ENCODE data around the gene ATP6AP1.

ATP6AP1 gene

GRCh38 chrX:154397888-154398667, 30.4 kb upstream of the ATP6AP1 start, which contains the start of gene RPL10:
RPL10 (plus strand) TSS chrX:154398377; CDS start chrX:154398520, 143 bp downstream.
- H3K27ac ChIP-seq, result peak within 1 kb of the TSS; percentile 93
- no peak for TF ChIP-seq CTCF (IDR thresholded peaks at IDR 0.05)

- TF ChIP-seq ZFX (IDR thresholded peaks at IDR 0.05; ENCODE audit: borderline replicate concordance) (no peak), CTCF (IDR thresholded peaks at IDR 0.05) (peak; percentile 82)
- peak overlapping the region; percentile 93 for H3K27ac ChIP-seq
Measured at GRCh38 chrX:154398668-154399526, 29.6 kb upstream of the ATP6AP1 start.

GRCh38 chrX:154399527-154400368, 28.7 kb upstream of the ATP6AP1 start:
- peak overlapping the region; percentile 93 for H3K27ac ChIP-seq
- TF ChIP-seq ZFX (IDR thresholded peaks at IDR 0.05; ENCODE audit: borderline replicate concordance) (no peak), CTCF (IDR thresholded peaks at IDR 0.05) (no peak)

GRCh38 chrX:154400369-154400817, 28.1 kb upstream of the ATP6AP1 start:
- H3K27ac ChIP-seq, result peak overlapping the region; percentile 93

- peak overlapping the region; percentile 93 for H3K27ac ChIP-seq
Measured at GRCh38 chrX:154401045-154401799, 27.3 kb upstream of the ATP6AP1 start.

GRCh38 chrX:154401918-154402621, 26.4 kb upstream of the ATP6AP1 start:
- H3K27ac ChIP-seq, result peak overlapping the region; percentile 93
- TF ChIP-seq CTCF (IDR thresholded peaks at IDR 0.05) (no peak), ZFX (IDR thresholded peaks at IDR 0.05; ENCODE audit: borderline replicate concordance) (no peak)

More at GRCh38 chrX:154401045-154401799, 27.3 kb upstream of the ATP6AP1 start:
- TF ChIP-seq ZFX (IDR thresholded peaks at IDR 0.05; ENCODE audit: borderline replicate concordance) (no peak), CTCF (IDR thresholded peaks at IDR 0.05) (no peak)
